Ovary (tissue), 3 donors: ENCODE data around the gene CA10.

ENCODE experiments used
- EP300 ChIP-seq: sonication (generic); formaldehyde crosslinking; IDR thresholded peaks from one replicate; pipeline ENCODE4 v1.6.1; 2017; ENCODE audit warnings: antibody characterized with exemption
- POLR2A ChIP-seq: fragments of 450-650 bp; IDR thresholded peaks from one replicate; pipeline ENCODE4 v1.6.1; 2017; ENCODE audit warnings: antibody characterized with exemption, mild to moderate bottlenecking, moderate library complexity
- TF ChIP-seq, protein P1 (sequence below), 3 donors: fragments of 450-650 bp in 2 of 3; fragments of 200-600 bp in 1 of 3; IDR thresholded peaks; one replicate each; pipeline versions ENCODE4 v1.5.1 to v1.8.0; 2016 to 2022; ENCODE audit warnings: antibody characterized with exemption in 3 of 3, mild to moderate bottlenecking in 1 of 3
- donor health status: DM: no; HTN: no; CAD: no.

DNA sequence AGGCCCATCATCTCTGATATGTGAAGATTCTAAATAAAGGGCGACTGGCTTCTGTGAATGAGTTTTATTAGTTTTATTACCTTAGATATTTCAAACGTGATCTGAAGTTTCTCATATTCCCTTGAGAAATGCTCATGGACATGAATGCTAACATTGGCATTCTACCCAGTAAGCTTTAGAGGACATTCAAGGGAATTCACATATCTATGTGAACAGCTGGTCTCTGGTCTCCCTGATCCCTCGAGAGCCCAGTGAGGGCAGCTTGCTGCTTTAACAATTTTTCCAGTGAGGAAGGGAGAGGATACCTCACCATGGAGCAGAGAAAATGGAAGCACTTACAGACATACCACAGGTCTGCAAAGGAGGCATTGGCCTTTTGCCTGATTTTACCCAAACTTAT, 312.7 kb downstream of the CA10 start:
- TF ChIP-seq POLR2A, result no peak
- TF ChIP-seq, protein P1, sequence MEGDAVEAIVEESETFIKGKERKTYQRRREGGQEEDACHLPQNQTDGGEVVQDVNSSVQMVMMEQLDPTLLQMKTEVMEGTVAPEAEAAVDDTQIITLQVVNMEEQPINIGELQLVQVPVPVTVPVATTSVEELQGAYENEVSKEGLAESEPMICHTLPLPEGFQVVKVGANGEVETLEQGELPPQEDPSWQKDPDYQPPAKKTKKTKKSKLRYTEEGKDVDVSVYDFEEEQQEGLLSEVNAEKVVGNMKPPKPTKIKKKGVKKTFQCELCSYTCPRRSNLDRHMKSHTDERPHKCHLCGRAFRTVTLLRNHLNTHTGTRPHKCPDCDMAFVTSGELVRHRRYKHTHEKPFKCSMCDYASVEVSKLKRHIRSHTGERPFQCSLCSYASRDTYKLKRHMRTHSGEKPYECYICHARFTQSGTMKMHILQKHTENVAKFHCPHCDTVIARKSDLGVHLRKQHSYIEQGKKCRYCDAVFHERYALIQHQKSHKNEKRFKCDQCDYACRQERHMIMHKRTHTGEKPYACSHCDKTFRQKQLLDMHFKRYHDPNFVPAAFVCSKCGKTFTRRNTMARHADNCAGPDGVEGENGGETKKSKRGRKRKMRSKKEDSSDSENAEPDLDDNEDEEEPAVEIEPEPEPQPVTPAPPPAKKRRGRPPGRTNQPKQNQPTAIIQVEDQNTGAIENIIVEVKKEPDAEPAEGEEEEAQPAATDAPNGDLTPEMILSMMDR (IDR thresholded peaks at IDR 0.05), result no peak
- TF ChIP-seq EP300, result no peak
